Measurements from ENCODE around the gene P4HA2. TPM values are rescaled to one million over a fixed set of nuclear protein-coding genes. Genes with fewer than 3 reads are reported as not detected.

Gene P4HA2
- total RNA-seq, 1 experiment from 2014 or later: 25.1 TPM

GRCh38 chr5:132222649-132223038, 5.0 kb downstream of the P4HA2 start:
- Histone ChIP-seq H3K27me3 (ENCODE audit: control insufficient read depth, insufficient read depth, low read length) (no peaks in the 10 kb centered on the region), H3K9me3 (ENCODE audit: control insufficient read depth, insufficient read depth, low read depth, low read length) (no peaks in the 10 kb centered on the region), H3K36me3 (ENCODE audit: control insufficient read depth, insufficient read depth, low read length) (no peaks in the 10 kb centered on the region), H3K4me1 (ENCODE audit: control insufficient read depth, insufficient read depth, low read length) (no peaks in the 10 kb centered on the region), H3K4me3 (ENCODE audit: low read depth in 2 of 2, low read length in 2 of 2) (no peak overlapping the region), H3K27ac (ENCODE audit: low read length) (no peak overlapping the region)
- DNase-seq (ENCODE audit: low read depth, low spot score): no peak
- POLR2A ChIA-PET: no interaction called here
- intact Hi-C loops (cut with micrococcal nuclease; ENCODE audit: unreplicated experiment) (no loop called here), in situ Hi-C loops (cut with HindIII; ENCODE audit: low pct_unique_long_range_greater_than_20kb, low sequenced_read_pairs) (no loop called here)
- CTCF ChIA-PET: no interaction called here
- TF ChIP-seq POLR2AphosphoS5 (IDR thresholded peaks at IDR 0.05; ENCODE audit: low read depth, low read length) (no peak), TCF7L2 (IDR thresholded peaks at IDR 0.05; ENCODE audit: low read depth, low read length) (no peak), SIN3A (IDR thresholded peaks at IDR 0.05; ENCODE audit: borderline replicate concordance, insufficient read depth, low read depth, low read length) (no peak), CTCF (IDR thresholded peaks at IDR 0.05) (no peak)
- TF ChIP-seq, protein P1, sequence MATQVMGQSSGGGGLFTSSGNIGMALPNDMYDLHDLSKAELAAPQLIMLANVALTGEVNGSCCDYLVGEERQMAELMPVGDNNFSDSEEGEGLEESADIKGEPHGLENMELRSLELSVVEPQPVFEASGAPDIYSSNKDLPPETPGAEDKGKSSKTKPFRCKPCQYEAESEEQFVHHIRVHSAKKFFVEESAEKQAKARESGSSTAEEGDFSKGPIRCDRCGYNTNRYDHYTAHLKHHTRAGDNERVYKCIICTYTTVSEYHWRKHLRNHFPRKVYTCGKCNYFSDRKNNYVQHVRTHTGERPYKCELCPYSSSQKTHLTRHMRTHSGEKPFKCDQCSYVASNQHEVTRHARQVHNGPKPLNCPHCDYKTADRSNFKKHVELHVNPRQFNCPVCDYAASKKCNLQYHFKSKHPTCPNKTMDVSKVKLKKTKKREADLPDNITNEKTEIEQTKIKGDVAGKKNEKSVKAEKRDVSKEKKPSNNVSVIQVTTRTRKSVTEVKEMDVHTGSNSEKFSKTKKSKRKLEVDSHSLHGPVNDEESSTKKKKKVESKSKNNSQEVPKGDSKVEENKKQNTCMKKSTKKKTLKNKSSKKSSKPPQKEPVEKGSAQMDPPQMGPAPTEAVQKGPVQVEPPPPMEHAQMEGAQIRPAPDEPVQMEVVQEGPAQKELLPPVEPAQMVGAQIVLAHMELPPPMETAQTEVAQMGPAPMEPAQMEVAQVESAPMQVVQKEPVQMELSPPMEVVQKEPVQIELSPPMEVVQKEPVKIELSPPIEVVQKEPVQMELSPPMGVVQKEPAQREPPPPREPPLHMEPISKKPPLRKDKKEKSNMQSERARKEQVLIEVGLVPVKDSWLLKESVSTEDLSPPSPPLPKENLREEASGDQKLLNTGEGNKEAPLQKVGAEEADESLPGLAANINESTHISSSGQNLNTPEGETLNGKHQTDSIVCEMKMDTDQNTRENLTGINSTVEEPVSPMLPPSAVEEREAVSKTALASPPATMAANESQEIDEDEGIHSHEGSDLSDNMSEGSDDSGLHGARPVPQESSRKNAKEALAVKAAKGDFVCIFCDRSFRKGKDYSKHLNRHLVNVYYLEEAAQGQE (IDR thresholded peaks at IDR 0.05; ENCODE audit: insufficient read depth in 1 of 2, low read depth in 2 of 2, low read length in 1 of 2): no peak
- no peak for ATAC-seq
- BruUV-seq (replicated peaks): no TSS peak

- no TSS peak for BruUV-seq (replicated peaks)
- Histone ChIP-seq H3K27ac (ENCODE audit: low read length) (no peak overlapping the region), H3K4me1 (ENCODE audit: control insufficient read depth, insufficient read depth, low read length) (no peaks in the 10 kb centered on the region), H3K27me3 (ENCODE audit: control insufficient read depth, insufficient read depth, low read length) (no peaks in the 10 kb centered on the region), H3K9me3 (ENCODE audit: control insufficient read depth, insufficient read depth, low read depth, low read length) (no peaks in the 10 kb centered on the region), H3K36me3 (ENCODE audit: control insufficient read depth, insufficient read depth, low read length) (no peaks in the 10 kb centered on the region), H3K4me3 (ENCODE audit: low read depth in 2 of 2, low read length in 2 of 2) (no peak overlapping the region)
- ChIA-PET POLR2A (no interaction called here), CTCF (no interaction called here)
- TF ChIP-seq CTCF (IDR thresholded peaks at IDR 0.05) (no peak), POLR2AphosphoS5 (IDR thresholded peaks at IDR 0.05; ENCODE audit: low read depth, low read length) (no peak), TCF7L2 (IDR thresholded peaks at IDR 0.05; ENCODE audit: low read depth, low read length) (no peak), SIN3A (IDR thresholded peaks at IDR 0.05; ENCODE audit: borderline replicate concordance, insufficient read depth, low read depth, low read length) (no peak)
- TF ChIP-seq, protein P1 (IDR thresholded peaks at IDR 0.05; ENCODE audit: insufficient read depth in 1 of 2, low read depth in 2 of 2, low read length in 1 of 2): no peak
- no peak for ATAC-seq
- DNase-seq (ENCODE audit: low read depth, low spot score): no peak
- in situ Hi-C loops (cut with HindIII; ENCODE audit: low pct_unique_long_range_greater_than_20kb, low sequenced_read_pairs) (no loop called here), intact Hi-C loops (cut with micrococcal nuclease; ENCODE audit: unreplicated experiment) (no loop called here)
Measured at GRCh38 chr5:132221781-132222648, 5.6 kb downstream of the P4HA2 start.

Data from Panc1 (cell line).